SK-N-SH treated with all-trans-retinoic acid at 6 μM for 48 hours (cell line): Measurements from ENCODE around the gene C9orf40.

ENCODE experiments used
- BACH2 ChIP-seq: fragments of 250-450 bp; sonication (Bioruptor Pico); IDR thresholded peaks from 2 replicates; pipeline ENCODE4 v1.9.0; 2021; ENCODE audit warnings: mild to moderate bottlenecking, borderline replicate concordance
- CREB5 ChIP-seq: fragments of 250-450 bp; sonication (Bioruptor Pico); IDR thresholded peaks from 2 replicates; pipeline ENCODE4 v1.5.1; 2020; ENCODE audit warnings: low read depth, mild to moderate bottlenecking, moderate library complexity
- CSDC2 ChIP-seq: fragments of 250-450 bp; sonication (Bioruptor Pico); IDR thresholded peaks from 2 replicates; pipeline ENCODE4 v1.5.0; 2020; ENCODE audit warnings: mild to moderate bottlenecking, moderate library complexity
- CSRNP3 ChIP-seq: fragments of 250-450 bp; sonication (Bioruptor Pico); IDR thresholded peaks from 2 replicates; pipeline ENCODE4 v1.5.1; 2021; ENCODE audit warnings: mild to moderate bottlenecking, moderate library complexity
- PATZ1 ChIP-seq: fragments of 250-450 bp; sonication (Bioruptor Pico); IDR thresholded peaks from 2 replicates; pipeline ENCODE4 v1.8.0; 2020; ENCODE audit warnings: mild to moderate bottlenecking, moderate library complexity, borderline replicate concordance
- RARB ChIP-seq: fragments of 250-450 bp; sonication (Bioruptor Pico); IDR thresholded peaks from 2 replicates; pipeline ENCODE4 v1.8.0; 2021; ENCODE audit warnings: mild to moderate bottlenecking, moderate library complexity
- TCF4 ChIP-seq: fragments of 250-450 bp; sonication (Bioruptor Pico); IDR thresholded peaks from 2 replicates; pipeline ENCODE4 v1.8.0; 2021; ENCODE audit warnings: mild to moderate bottlenecking, moderate library complexity, borderline replicate concordance
- ZNF70 ChIP-seq: fragments of 450-650 bp; formaldehyde crosslinking; IDR thresholded peaks from 2 replicates; pipeline ENCODE4 v1.5.0; 2020; ENCODE audit warnings: mild to moderate bottlenecking, moderate library complexity

GRCh38 chr9:74901001-74901400 is 51.7 kb downstream of the C9orf40 start:
- no peak for TF ChIP-seq CREB5 (CRISPR knock-in tag)
- TF ChIP-seq RARB (CRISPR knock-in tag), result no peak
- TF ChIP-seq PATZ1 (CRISPR knock-in tag), result no peak
- TF ChIP-seq TCF4 (CRISPR knock-in tag), result no peak
- TF ChIP-seq CSDC2 (CRISPR knock-in tag), result no peak
- TF ChIP-seq ZNF70 (CRISPR knock-in tag), result no peak
- no peak for TF ChIP-seq BACH2 (CRISPR knock-in tag)
- no peak for TF ChIP-seq CSRNP3 (CRISPR knock-in tag)
